Ascending aorta (tissue), 2 donors: Measurements from ENCODE around the gene CRYBA4. TPM values are rescaled to one million over a fixed set of nuclear protein-coding genes. Genes with fewer than 3 reads are reported as not detected.

Experiments
- DNase-seq, 2 donors: peaks; one replicate each; pipeline ENCODE4 v3.0.0-alpha.2; 2019; ENCODE audit warnings: low spot score in 2 of 2
- H3K27ac ChIP-seq, 2 donors: fragments of 200-600 bp; sonication (generic); one replicate each; pipeline ENCODE4 v1.5.1; 2016 to 2017; ENCODE audit warnings: mild to moderate bottlenecking in 1 of 2
- H3K27me3 ChIP-seq: fragments of 200-600 bp; sonication (generic); one replicate; pipeline ENCODE4 v1.5.1; 2017
- H3K36me3 ChIP-seq, 2 donors: fragments of 200-600 bp; sonication (generic); one replicate each; pipeline ENCODE4 v1.5.1; 2016
- H3K4me1 ChIP-seq, 2 donors: fragments of 200-600 bp; sonication (generic); one replicate each; pipeline ENCODE4 v1.5.1; 2016 to 2017; ENCODE audit warnings: mild to moderate bottlenecking in 1 of 2
- H3K4me3 ChIP-seq, 2 donors: fragments of 200-600 bp; sonication (generic); one replicate each; pipeline ENCODE4 v1.5.1; 2016 to 2017; ENCODE audit warnings: mild to moderate bottlenecking in 1 of 2
- H3K9me3 ChIP-seq, 2 donors: fragments of 200-600 bp; sonication (generic); one replicate each; pipeline ENCODE4 v1.5.1; 2016
- CTCF ChIP-seq, 3 experiments: fragments of 200-600 bp in 2 of 3; fragments of 450-650 bp in 1 of 3; sonication (generic) in 2 of 3; IDR thresholded peaks; one replicate each; pipeline ENCODE4 v1.5.1; 2016 to 2019; ENCODE audit warnings: antibody characterized with exemption in 3 of 3, mild to moderate bottlenecking in 1 of 3, moderate library complexity in 1 of 3
- intact Hi-C: fragments of 100-400 bp; cut with DNase I; formaldehyde crosslinking; loops from one replicate; pipeline ENCODE4 v1.15.1; 2023
- total RNA-seq: library from RNA; depleted of rRNA; stranded (reverse); fragments of >200 nt; gene quantifications from one replicate; pipeline ENCODE4 v1.1.0, GENCODE V29; 2016

CRYBA4 gene
- total RNA-seq, 1 donor from 2014 or later = not detected

DNA sequence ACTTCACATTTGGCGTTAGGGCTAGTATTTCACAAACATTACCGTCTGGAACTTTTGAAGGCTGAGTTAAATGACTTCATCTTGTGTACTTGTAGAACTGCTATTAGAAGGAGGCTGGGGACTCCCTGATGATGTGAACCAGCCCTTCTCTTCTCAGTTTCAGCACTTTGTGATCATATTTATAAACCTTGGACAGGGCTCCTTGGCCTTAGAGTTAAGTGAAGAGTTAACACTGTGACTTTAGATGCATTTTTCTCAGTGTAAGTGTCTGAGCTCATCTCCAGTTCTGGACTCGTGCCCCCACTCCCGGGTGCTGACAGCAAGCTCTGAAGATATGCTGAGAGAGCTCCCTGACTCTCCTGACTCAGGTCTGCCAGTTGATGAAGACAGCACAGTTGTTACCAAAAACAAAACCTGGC, 44.1 kb downstream of the CRYBA4 start:
- no peaks in the 10 kb centered on the region for H3K4me1 ChIP-seq
- H3K9me3 ChIP-seq = no peaks in the 10 kb centered on the region
- TF ChIP-seq CTCF (IDR thresholded peaks at IDR 0.05) = no peak
- intact Hi-C loops = no loop called here
- H3K27ac ChIP-seq = no peak overlapping the region
- no peak overlapping the region for H3K4me3 ChIP-seq
- H3K27me3 ChIP-seq = no peaks in the 10 kb centered on the region
- H3K36me3 ChIP-seq = no peaks in the 10 kb centered on the region
- DNase-seq = no peak

DNA sequence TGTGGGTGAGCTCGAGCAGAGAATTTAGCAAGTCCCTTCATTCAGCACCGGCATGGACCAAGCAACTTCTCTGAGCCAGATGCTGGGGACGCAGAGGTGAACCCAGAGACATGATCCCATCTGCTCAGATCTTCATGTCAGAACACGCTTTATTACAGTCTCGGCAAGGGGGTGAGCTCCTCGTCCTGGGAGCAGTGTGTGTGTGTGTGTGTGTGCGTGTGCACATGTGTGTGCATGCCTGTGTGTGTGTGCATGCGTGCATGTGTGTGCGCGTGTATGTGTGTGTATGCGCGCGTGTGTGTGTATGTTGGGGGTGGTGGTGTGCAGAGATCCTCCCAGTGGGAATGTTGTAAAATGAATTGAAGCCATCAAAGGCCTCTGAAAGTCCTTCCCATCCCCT, 45.4 kb downstream of the CRYBA4 start:
- Histone ChIP-seq H3K36me3 (no peaks in the 10 kb centered on the region), H3K4me1 (peaks cover 4% of the 10 kb centered on the region in 2 donors), H3K27me3 (no peaks in the 10 kb centered on the region), H3K4me3 (no peak overlapping the region), H3K27ac (no peak overlapping the region), H3K9me3 (no peaks in the 10 kb centered on the region)
- no peak for TF ChIP-seq CTCF (IDR thresholded peaks at IDR 0.05)
- no peak for DNase-seq
- intact Hi-C loops = no loop called here

- TF ChIP-seq CTCF (IDR thresholded peaks at IDR 0.05) = peak in 2 of 3 experiments; percentile 14 to 25
- no peak overlapping the region for H3K4me3 ChIP-seq
- H3K9me3 ChIP-seq = no peaks in the 10 kb centered on the region
- H3K27me3 ChIP-seq = no peaks in the 10 kb centered on the region
- H3K36me3 ChIP-seq = no peaks in the 10 kb centered on the region
- H3K4me1 ChIP-seq = peaks cover 13 to 17% of the 10 kb centered on the region in 2 donors
- DNase-seq = no peak
- no peak overlapping the region for H3K27ac ChIP-seq
- intact Hi-C loops = no loop called here
Observed at GRCh38 chr22:26669060-26669481, 47.3 kb downstream of the CRYBA4 start.

DNA sequence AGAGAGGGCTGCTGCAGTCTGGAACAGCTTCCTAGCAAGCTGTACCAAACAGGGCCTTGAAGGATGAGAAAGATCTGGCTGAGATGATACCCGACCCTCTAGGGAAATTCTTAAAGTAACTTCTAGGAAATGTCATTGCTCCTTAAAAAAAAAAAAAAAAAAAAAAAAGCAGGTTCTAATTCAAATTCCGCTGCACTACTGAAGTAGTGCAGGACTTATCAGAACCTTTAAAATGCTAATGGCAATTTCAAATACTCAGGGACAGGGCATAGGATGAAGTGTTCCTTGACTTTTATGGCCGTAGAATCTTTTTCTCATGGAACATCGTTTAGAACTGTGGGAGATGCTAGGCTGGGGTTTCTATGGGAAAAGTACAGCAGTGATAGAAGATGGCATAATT, 48.7 kb downstream of the CRYBA4 start:
- no peak overlapping the region for H3K27ac ChIP-seq
- H3K4me3 ChIP-seq = no peak overlapping the region
- no peaks in the 10 kb centered on the region for H3K27me3 ChIP-seq
- H3K9me3 ChIP-seq = no peaks in the 10 kb centered on the region
- intact Hi-C loops = no loop called here
- no peaks in the 10 kb centered on the region for H3K36me3 ChIP-seq
- no peak for TF ChIP-seq CTCF (IDR thresholded peaks at IDR 0.05)
- DNase-seq = no peak
- H3K4me1 ChIP-seq = peaks cover 19 to 26% of the 10 kb centered on the region in 2 donors

GRCh38 chr22:26671317-26672059, 49.7 kb downstream of the CRYBA4 start:
- Histone ChIP-seq H3K4me1 (peaks cover 19 to 26% of the 10 kb centered on the region in 2 donors), H3K9me3 (no peaks in the 10 kb centered on the region), H3K27ac (peak overlapping the region; percentile 96 to 99), H3K36me3 (no peaks in the 10 kb centered on the region), H3K27me3 (no peaks in the 10 kb centered on the region), H3K4me3 (peak overlapping the region in 1 of 2 donors; percentile 70)
- intact Hi-C loops = no loop called here
- peak in 1 of 2 donors; percentile 73 for DNase-seq
- no peak for TF ChIP-seq CTCF (IDR thresholded peaks at IDR 0.05)
